GM12878 (cell line): Measurements from ENCODE around the gene CDC42BPA. TPM values are rescaled to one million over a fixed set of nuclear protein-coding genes. Genes with fewer than 3 reads are reported as not detected.

ENCODE experiments used
- ATAC-seq: fragments of 200-7000 bp; cut with Tn5 transposase; 3 replicates; pipeline ENCODE4 v1.9.1; 2020; ENCODE audit warnings: mild to moderate bottlenecking, moderate library complexity
- Bru-seq: library from RNA; stranded (reverse); fragments of 400-500 nt; gene quantifications from one replicate; lab custom pipeline; 2021; lab: Mats Ljungman, UMichigan
- BruChase-seq, 2 experiments: library from RNA; stranded (reverse); fragments of 400-500 nt; gene quantifications; one replicate each; lab custom pipeline; 2021; lab: Mats Ljungman, UMichigan
- BruUV-seq: library from RNA; stranded (reverse); fragments of 400-500 nt; replicated peaks from 2 replicates; lab custom pipeline; 2021; lab: Mats Ljungman, UMichigan
- CTCF ChIA-PET: fragments of 300-600 bp; sonication (Branson Sonifier 250); formaldehyde crosslinking; extraction: SDS; loops from one replicate; lab custom pipeline; 2021; ENCODE audit warnings: inconsistent platforms; lab: Yijun Ruan, JAX
- POLR2A ChIA-PET: fragments of 350-600 bp; formaldehyde crosslinking; extraction: SDS; loops from one replicate; lab custom pipeline; 2021; ENCODE audit warnings: inconsistent platforms; lab: Charles Lee
- RAD21 ChIA-PET: fragments of 300-600 bp; sonication (Branson Sonifier 250); formaldehyde crosslinking; loops from one replicate; lab custom pipeline; 2023; ENCODE audit warnings: antibody characterized with exemption; ENCODE audit not compliant: unreplicated experiment; lab: Charles Lee
- SMC1A ChIA-PET: fragments of 300-600 bp; sonication (Branson Sonifier 250); formaldehyde crosslinking; loops from one replicate; lab custom pipeline; 2023; ENCODE audit not compliant: unreplicated experiment, uncharacterized antibody; lab: Charles Lee
- DNase-seq: peaks from one replicate; pipeline ENCODE4 v3.0.0-alpha.2; 2011; ENCODE audit warnings: low read depth, low spot score
- FAIRE-seq: peaks from 3 replicates; lab custom pipeline; 2011; peaks lifted over from hg19 to GRCh38; lab: Jason Lieb, UNC
- H2AFZ ChIP-seq: 2 replicates; pipeline ENCODE4 v1.6.0; 2011; ENCODE audit warnings: low read depth, low read length, control low read depth; ENCODE audit not compliant: control insufficient read depth
- H3K27ac ChIP-seq: 2 replicates; pipeline ENCODE4 v1.5.1; 2011; ENCODE audit warnings: control low read depth; ENCODE audit not compliant: control insufficient read depth, insufficient read depth
- H3K27me3 ChIP-seq, 2 experiments: replicated peaks in 1 of 2; 2 replicates each; pipeline versions ENCODE4 v1.6.0 to v1.6.1; 2011; ENCODE audit warnings: low read length in 1 of 2; ENCODE audit not compliant: control insufficient read depth in 2 of 2, insufficient read depth in 2 of 2
- H3K36me3 ChIP-seq, 2 experiments: 2 replicates each; pipeline ENCODE4 v1.5.1; 2011; ENCODE audit warnings: low read length in 1 of 2; ENCODE audit not compliant: control insufficient read depth in 2 of 2, insufficient read depth in 2 of 2
- H3K4me1 ChIP-seq: 2 replicates; pipeline ENCODE4 v1.6.1; 2011; ENCODE audit warnings: mild to moderate bottlenecking, low read length, moderate library complexity, mixed read lengths; ENCODE audit not compliant: control insufficient read depth, insufficient read depth
- H3K4me2 ChIP-seq: 2 replicates; pipeline ENCODE4 v1.6.0; 2011; ENCODE audit warnings: control low read depth; ENCODE audit not compliant: control insufficient read depth, insufficient read depth
- H3K4me3 ChIP-seq: fragments of 200-600 bp; sonication (generic); 2 replicates; pipeline ENCODE4 v1.5.1; 2016
- H3K79me2 ChIP-seq: 2 replicates; pipeline ENCODE4 v1.6.0; 2011; ENCODE audit warnings: low read length; ENCODE audit not compliant: control insufficient read depth, insufficient read depth
- H3K9ac ChIP-seq: 2 replicates; pipeline ENCODE4 v1.8.0; 2011; ENCODE audit warnings: low read length, control low read depth, mixed read lengths; ENCODE audit not compliant: control insufficient read depth, insufficient read depth
- H3K9me3 ChIP-seq: replicated peaks from 3 replicates; pipeline ENCODE4 v1.5.1; 2011; ENCODE audit warnings: mild to moderate bottlenecking, low read length; ENCODE audit not compliant: control insufficient read depth, insufficient read depth
- H4K20me1 ChIP-seq: 2 replicates; pipeline ENCODE4 v1.6.0; 2011; ENCODE audit not compliant: control insufficient read depth, insufficient read depth
- ASH2L ChIP-seq: fragments of 300-600, 200-600 bp; sonication (generic); IDR thresholded peaks from 2 replicates; pipeline ENCODE4 v1.6.1; 2017; ENCODE audit warnings: low read depth, mild to moderate bottlenecking, borderline replicate concordance
- BCL3 ChIP-seq: IDR thresholded peaks from 2 replicates; pipeline ENCODE4 v1.6.1; 2011; ENCODE audit warnings: borderline replicate concordance, low read depth, mild to moderate bottlenecking, moderate library complexity, low read length; ENCODE audit not compliant: insufficient read depth, poor library complexity, severe bottlenecking
- ESRRA ChIP-seq: IDR thresholded peaks from 2 replicates; pipeline ENCODE4 v1.6.1; 2012; ENCODE audit warnings: mild to moderate bottlenecking, low read length, improper control_type of control experiment
- MEF2A ChIP-seq: IDR thresholded peaks from 2 replicates; pipeline ENCODE4 v1.6.1; 2011; ENCODE audit warnings: low read depth, mild to moderate bottlenecking, low read length, moderate library complexity; ENCODE audit not compliant: insufficient read depth
- RAD21 ChIP-seq: IDR thresholded peaks from 2 replicates; pipeline ENCODE4 v1.6.1; 2011; ENCODE audit warnings: mild to moderate bottlenecking, low read depth, low read length, moderate library complexity; ENCODE audit not compliant: insufficient read depth
- RELA ChIP-seq: fragments of 450-650 bp; IDR thresholded peaks from 2 replicates; pipeline ENCODE4 v1.8.0; 2014; ENCODE audit warnings: borderline replicate concordance; ENCODE audit not compliant: partially characterized antibody
- SUZ12 ChIP-seq: fragments of 200-600 bp; sonication (generic); IDR thresholded peaks from one replicate; pipeline ENCODE4 v1.6.1; 2018; ENCODE audit warnings: antibody characterized with exemption, mild to moderate bottlenecking; ENCODE audit not compliant: unreplicated experiment
- YY1 ChIP-seq: IDR thresholded peaks from 2 replicates; pipeline ENCODE4 v1.6.1; 2011; ENCODE audit warnings: low read depth, mild to moderate bottlenecking, low read length
- WGBS: methylation state at CpG from one replicate; pipeline ENCODE4 v1.1.6; 2016; ENCODE audit warnings: low lambda C conversion rate; ENCODE audit not compliant: insufficient replicate concordance, insufficient coverage; ENCODE audit errors: missing lambda C conversion rate; 5-methylcytosine and 5-hydroxymethylcytosine counted together
- in situ Hi-C: fragments of 300-500 bp; cut with MboI; formaldehyde crosslinking; loops from 9 replicates; pipeline ENCODE4 v1.14.3; 2018; ENCODE audit warnings: mixed read lengths
- intact Hi-C: fragments of 100-400 bp; cut with micrococcal nuclease; formaldehyde crosslinking; loops from one replicate; pipeline ENCODE4 v1.14.2; 2022; ENCODE audit not compliant: unreplicated experiment
- long read RNA-seq, 2 experiments: library from polyadenylated mRNA; unstranded; transcript quantifications; one replicate each; pipeline ENCODE4 v2.0.0, GENCODE V29; 2019 to 2020
- polyA minus RNA-seq, 3 experiments: library from RNA; depleted of rRNA, polyadenylated mRNA; stranded (reverse); fragments of >200 nt; gene quantifications; 2 replicates each; pipeline ENCODE4 v1.2.3, GENCODE V29; 2011
- polyA plus RNA-seq, 11 experiments: library from polyadenylated mRNA; depleted of rRNA in 4 of 11; unstranded in 6 of 11; stranded (reverse) in 5 of 11; fragments of >200 nt; fragmentation: Nextera tagmentation in 4 of 11; fragmentation: Illumina TruSeq in 1 of 11; extraction: Ambion mirVana in 4 of 11; extraction: Trizol in 1 of 11; gene quantifications; 1 replicate in 1 of 11; 2 replicates in 10 of 11; pipeline versions ENCODE4 v1.2.1 to v1.2.3, GENCODE V29; 2011 to 2016; ENCODE audit warnings: inconsistent platforms in 2 of 11, missing spikeins in 2 of 11, low read depth in 1 of 11
- total RNA-seq, 4 experiments: library from RNA; depleted of rRNA in 3 of 4; stranded (reverse); fragments of >200 nt in 3 of 4; fragmentation: Illumina TruSeq in 1 of 4; extraction: Trizol in 1 of 4; gene quantifications; 2 replicates each; pipeline versions ENCODE4 v1.2.1 to v1.2.3, GENCODE V29; 2013 to 2021

Gene CDC42BPA, protein sequence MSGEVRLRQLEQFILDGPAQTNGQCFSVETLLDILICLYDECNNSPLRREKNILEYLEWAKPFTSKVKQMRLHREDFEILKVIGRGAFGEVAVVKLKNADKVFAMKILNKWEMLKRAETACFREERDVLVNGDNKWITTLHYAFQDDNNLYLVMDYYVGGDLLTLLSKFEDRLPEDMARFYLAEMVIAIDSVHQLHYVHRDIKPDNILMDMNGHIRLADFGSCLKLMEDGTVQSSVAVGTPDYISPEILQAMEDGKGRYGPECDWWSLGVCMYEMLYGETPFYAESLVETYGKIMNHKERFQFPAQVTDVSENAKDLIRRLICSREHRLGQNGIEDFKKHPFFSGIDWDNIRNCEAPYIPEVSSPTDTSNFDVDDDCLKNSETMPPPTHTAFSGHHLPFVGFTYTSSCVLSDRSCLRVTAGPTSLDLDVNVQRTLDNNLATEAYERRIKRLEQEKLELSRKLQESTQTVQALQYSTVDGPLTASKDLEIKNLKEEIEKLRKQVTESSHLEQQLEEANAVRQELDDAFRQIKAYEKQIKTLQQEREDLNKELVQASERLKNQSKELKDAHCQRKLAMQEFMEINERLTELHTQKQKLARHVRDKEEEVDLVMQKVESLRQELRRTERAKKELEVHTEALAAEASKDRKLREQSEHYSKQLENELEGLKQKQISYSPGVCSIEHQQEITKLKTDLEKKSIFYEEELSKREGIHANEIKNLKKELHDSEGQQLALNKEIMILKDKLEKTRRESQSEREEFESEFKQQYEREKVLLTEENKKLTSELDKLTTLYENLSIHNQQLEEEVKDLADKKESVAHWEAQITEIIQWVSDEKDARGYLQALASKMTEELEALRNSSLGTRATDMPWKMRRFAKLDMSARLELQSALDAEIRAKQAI (N-terminal part only)
- 0.04 TPM in 1 of 2 replicates, not detected in the other for total RNA-seq (2013; cell fraction: nucleolus; rRNA removed)
- total RNA-seq (2014; rRNA removed) = 0.06 and 0.33 TPM in 2 replicates
- total RNA-seq (2014; rRNA removed; fragmentation: Illumina TruSeq; extraction: Trizol) = 0.04 and 0.05 TPM in 2 replicates
- 0.19 and 0.23 TPM in 2 replicates for total RNA-seq (2021)
- polyA plus RNA-seq (2011; ENCODE audit: low read depth) = 0.10 TPM
- polyA plus RNA-seq (2011; rRNA removed) = 0.52 and 0.66 TPM in 2 replicates
- 0.30 and 0.37 TPM in 2 replicates for polyA plus RNA-seq (2011; cell fraction: cytosol; rRNA removed)
- 0.67 TPM in 2 replicates for polyA plus RNA-seq (2011; cell fraction: nucleus; rRNA removed)
- polyA plus RNA-seq (2012) = 0.14 and 0.28 TPM in 2 replicates
- polyA plus RNA-seq (2014; fragmentation: Illumina TruSeq; extraction: Trizol) = 0.09 and 0.11 TPM in 2 replicates
- polyA plus RNA-seq (2014; fragmentation: Nextera tagmentation; extraction: Ambion mirVana) = under 1 TPM; 0.02 to 0.13 TPM
- 0.06 and 0.12 TPM in 2 replicates for polyA plus RNA-seq (2014; rRNA removed)
- under 1 TPM; 0.09 to 0.17 TPM for polyA plus RNA-seq (2016; fragmentation: Nextera tagmentation; extraction: Ambion mirVana)
- 0.82 and 2.7 TPM in 2 replicates for polyA minus RNA-seq (2011; rRNA and poly(A)+ RNA removed)
- polyA minus RNA-seq (2011; cell fraction: cytosol; rRNA and poly(A)+ RNA removed) = 0.83 and 1.1 TPM in 2 replicates
- polyA minus RNA-seq (2011; cell fraction: nucleus; rRNA and poly(A)+ RNA removed) = 1.2 and 3.1 TPM in 2 replicates
- Bru-seq, nascent RNA = percentile 26 among the genes with signal in this experiment
- BruChase-seq, experiment 1, labeled RNA remaining after a 6-hour chase = percentile 26 among the genes with signal in this experiment
- percentile 27 among the genes with signal in this experiment for BruChase-seq, experiment 2, labeled RNA remaining after a 2-hour chase
- long read RNA-seq, experiment 1 = 0 reads
- long read RNA-seq, experiment 2, partial matches to known transcripts = 0 of 2 reads
- long read RNA-seq, experiment 2, other reads (novel, unspliced or antisense) = 2 of 2 reads

- in situ Hi-C loops = no loop called here
- 6% methylated on average over 25 of the region's 98 CpGs for WGBS
These were observed at the start of gene CDC42BPA for GRCh38 chr1:227318016-227318852. CDC42BPA (minus strand) TSS chr1:227318492; CDS start chr1:227317182, 1,310 bp downstream.

More at GRCh38 chr1:227318016-227318852, at the start of gene CDC42BPA:
- Histone ChIP-seq H3K4me1 (no peaks in the 10 kb centered on the region), H4K20me1 (no peaks in the 10 kb centered on the region), H3K9ac (no peak within 1 kb of the TSS), H3K27ac (no peak within 1 kb of the TSS), H3K79me2 (no peaks in the 10 kb centered on the region), H3K4me2 (peak within 1 kb of the TSS; percentile 9; the same call in 1 of the 2 replicates), H3K9me3 (no peaks in the 10 kb centered on the region), H3K27me3 (peaks cover 2 to 15% of the 10 kb centered on the region in 2 experiments; a peak in 3 of 4 replicates), H2AFZ (no peak within 1 kb of the TSS), H3K4me3 (no peak within 1 kb of the TSS), H3K36me3 (no peaks in the 10 kb centered on the region)
- DNase-seq (no peak), ATAC-seq (no peak; the same call in 2 of the 3 replicates), FAIRE-seq (no peak)
- ChIA-PET RAD21 (no interaction called here), CTCF (no interaction called here), SMC1A (no interaction called here), POLR2A (no interaction called here)
- intact Hi-C loops = no loop called here
- BruUV-seq = no TSS peak
- TF ChIP-seq BCL3 = no peak
- TF ChIP-seq ESRRA = no peak
- TF ChIP-seq MEF2A = no peak
- no peak for TF ChIP-seq RAD21
- TF ChIP-seq RELA = no peak
- TF ChIP-seq SUZ12 = peak; percentile 99
- no peak for TF ChIP-seq ASH2L
- TF ChIP-seq YY1 = peak; percentile 56; the same call in 1 of the 2 replicates
